Fibroblast of lung (primary cell): ENCODE data around the gene CEACAM20.

ENCODE experiments used
- CTCF ChIP-seq, 2 donors: IDR thresholded peaks in 1 of 2; conservative IDR thresholded peaks in 1 of 2; 1 replicate in 1 of 2; 2 replicates in 1 of 2; pipeline ENCODE4 v1.5.1; 2011 to 2012; ENCODE audit warnings: low read length in 2 of 2, control low read depth in 1 of 2, inconsistent platforms in 1 of 2, low read depth in 1 of 2, mild to moderate bottlenecking in 1 of 2
- EZH2 ChIP-seq: IDR thresholded peaks from 2 replicates; pipeline ENCODE4 v1.5.1; 2012; ENCODE audit warnings: low read length, control low read depth, mild to moderate bottlenecking; ENCODE audit errors: missing control alignments

- TF ChIP-seq CTCF (conservative IDR thresholded peaks at IDR 0.05 in 1 of 2, IDR thresholded peaks at IDR 0.05 in 1 of 2; ENCODE audit: low read depth in 1 of 2, low read length in 2 of 2) (no peak), EZH2 (no peak)
Observed at GRCh38 chr19:44525721-44526430, 3.6 kb downstream of the CEACAM20 start.
